Cortex of kidney (tissue), 1 donor: ENCODE measurements around the gene DYRK3.
"Not testable (repeated sequence)": the region's sequence is repeated elsewhere in the genome, so short reads cannot be mapped to it uniquely, and the experiment has no call there.

Experiments
- DNase-seq: peaks from one replicate; lab custom pipeline; 2025; lab: John Stamatoyannopoulos, UW

Gene DYRK3

GRCh38 chr1:206635080-206635977 lies at the start of gene DYRK3:
Gene DYRK3, plus strand, starts transcription at chr1:206635536. Its CDS starts 168 bp downstream, at chr1:206635704.
- DNase-seq: peak; percentile 37

- no peak for DNase-seq
Observed at GRCh38 chr1:206586501-206587445, 48.6 kb upstream of the DYRK3 start.

DNA sequence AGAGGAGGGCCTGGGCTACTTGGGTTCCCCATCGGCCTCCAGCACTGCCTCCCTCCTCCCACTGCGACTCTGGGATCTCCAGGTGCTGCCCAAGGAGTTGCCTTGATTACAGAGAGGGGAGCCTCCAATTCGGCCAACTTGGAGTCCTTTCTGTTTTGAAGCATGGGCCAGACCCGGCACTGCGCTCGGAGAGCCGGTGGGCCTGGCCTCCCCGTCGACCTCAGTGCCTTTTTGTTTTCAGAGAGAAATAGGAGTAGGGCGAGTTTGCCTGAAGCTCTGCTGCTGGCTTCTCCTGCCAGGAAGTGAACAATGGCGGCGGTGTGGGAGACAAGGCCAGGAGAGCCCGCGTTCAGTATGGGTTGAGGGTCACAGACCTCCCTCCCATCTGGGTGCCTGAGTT lies 47.4 kb upstream of the DYRK3 start:
- DNase-seq: no peak

DNA sequence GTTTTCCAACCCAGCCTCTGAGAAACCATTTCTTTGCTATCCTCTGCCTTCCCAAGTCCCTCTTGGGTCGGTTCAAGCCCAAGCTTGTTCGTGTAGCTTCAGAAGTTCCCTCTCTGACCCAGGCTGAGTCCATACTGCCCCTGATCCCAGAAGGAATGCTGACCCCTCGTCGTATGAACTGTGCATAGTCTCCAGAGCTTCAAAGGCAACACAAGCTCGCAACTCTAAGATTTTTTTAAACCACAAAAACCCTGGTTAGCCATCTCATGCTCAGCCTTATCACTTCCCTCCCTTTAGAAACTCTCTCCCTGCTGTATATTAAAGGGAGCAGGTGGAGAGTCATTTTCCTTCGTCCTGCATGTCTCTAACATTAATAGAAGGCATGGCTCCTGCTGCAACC lies 46.8 kb upstream of the DYRK3 start:
- no peak for DNase-seq

GRCh38 chr1:206589206-206589605 lies 46.1 kb upstream of the DYRK3 start:
- DNase-seq: no peak

DNA sequence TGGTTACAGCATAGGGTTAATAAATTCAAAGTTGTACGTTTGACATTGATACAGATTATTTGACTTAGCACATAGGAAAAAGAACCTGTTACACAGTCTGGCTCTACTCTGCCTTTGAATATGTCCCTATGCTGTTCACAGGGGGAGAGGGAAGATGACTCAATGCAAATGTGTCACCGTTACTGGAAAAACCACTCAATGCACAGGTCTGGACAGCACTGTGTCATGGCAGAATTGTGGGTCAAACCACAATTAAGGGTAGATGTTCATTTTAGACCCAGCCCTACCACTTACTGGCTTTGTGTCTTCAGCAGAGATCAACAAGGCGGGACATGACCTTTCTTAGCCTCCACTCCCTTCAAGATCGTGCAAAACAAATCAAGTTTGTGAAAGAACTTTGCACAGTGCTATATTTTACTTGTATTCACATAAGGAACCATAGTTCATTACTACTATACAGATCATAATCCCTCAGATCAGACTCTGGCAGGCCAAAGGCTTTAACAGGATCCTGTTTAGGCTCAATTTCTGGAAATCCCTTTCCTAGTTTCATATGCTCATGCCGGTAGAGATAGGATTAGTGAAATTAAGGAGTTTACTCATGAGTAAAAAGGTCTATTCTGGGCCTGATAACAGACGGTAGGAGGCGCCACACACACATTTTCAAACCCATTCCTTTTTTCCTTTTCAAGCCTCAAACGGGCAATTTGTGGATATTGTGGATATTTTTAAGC lies 45.1 kb upstream of the DYRK3 start:
- DNase-seq: no peak

GRCh38 chr1:206591226-206591625 lies 44.1 kb upstream of the DYRK3 start:
- no peak for DNase-seq

GRCh38 chr1:206591696-206592095 lies 43.6 kb upstream of the DYRK3 start:
- DNase-seq: no peak

DNA sequence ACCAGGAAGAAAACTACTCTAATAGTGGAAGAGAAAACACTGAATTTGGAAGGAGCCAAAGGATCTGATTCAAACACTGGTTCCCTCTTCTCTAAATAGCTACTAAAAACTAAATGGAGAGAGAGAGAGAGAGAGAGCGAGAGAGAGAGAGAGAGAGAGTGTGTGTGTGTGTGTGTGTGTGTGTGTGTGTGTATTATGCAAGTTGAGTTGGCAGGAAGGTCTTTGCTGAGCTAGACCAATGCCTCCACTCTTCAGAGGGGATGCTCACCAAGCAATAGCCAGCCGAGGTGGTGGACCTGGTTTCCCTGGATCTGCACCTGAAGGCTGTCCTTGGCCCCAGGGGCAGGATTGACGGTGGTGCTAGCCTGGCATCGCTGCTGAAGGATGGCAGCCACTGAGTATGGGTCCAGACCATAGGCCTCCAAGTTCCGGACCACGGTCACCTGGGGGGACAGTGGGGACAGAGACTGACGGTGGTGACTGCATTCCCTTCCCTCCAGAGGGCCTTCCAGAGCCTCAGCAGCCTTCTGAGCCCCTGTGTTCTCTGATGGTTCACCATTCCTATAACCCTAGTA lies 41.9 kb upstream of the DYRK3 start:
- no peak for DNase-seq

DNA sequence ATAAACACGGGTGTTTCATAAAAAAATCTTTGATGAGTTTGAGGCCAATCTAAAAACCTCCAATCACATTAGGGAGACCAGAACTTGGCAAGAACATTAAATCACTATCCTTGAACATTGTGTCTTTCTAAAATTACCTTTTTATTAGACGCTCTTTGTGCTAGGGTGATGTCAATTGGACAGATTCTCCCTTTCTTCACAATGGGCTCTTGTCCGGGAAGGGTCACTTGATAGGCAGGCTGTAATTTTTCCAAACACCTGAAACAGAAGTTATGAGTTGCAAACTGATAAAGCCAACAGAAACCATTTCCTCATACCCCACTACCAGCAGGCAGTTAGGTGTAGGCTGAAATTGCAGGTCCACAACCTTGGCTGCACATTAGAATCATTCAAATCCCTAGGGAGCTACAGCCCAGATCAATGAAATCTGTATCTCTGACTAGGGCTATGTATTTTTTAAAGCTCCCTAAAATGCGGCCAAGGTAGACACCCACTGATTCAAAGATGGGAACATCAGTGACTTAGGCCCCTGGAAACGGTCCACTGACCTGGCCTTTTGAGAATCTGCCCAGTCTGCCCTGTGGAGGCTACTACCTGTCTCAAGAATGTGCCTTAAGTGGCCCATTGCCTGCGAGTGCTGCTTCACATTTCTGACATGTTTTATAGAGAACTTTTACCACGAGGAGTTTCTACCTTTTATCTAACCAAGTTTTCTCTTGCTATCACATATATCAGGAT lies 39.6 kb upstream of the DYRK3 start:
- no peak for DNase-seq

- DNase-seq: no peak
Observed at GRCh38 chr1:206596319-206596666, 39.0 kb upstream of the DYRK3 start.

DNA sequence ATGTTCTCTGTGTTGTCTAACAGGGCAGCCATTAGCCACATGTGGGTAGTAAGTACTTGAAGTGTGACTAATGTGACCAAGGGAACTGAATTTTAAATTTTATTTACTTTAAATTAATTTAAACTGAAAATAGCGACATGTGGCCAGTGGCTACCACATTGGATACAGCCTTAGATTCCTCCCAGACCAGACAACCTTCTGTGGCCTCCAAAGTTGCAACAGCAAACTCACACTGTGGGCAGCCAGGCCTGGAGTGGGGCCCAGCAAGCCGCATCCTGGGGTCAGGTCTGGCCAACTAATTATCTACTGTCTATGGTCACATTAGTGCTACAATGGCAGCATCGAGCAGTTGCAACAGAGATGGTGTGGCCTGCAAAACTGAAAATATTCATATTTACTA lies 34.8 kb upstream of the DYRK3 start:
- no peak for DNase-seq

- no peak for DNase-seq
Observed at GRCh38 chr1:206604861-206605260, 30.5 kb upstream of the DYRK3 start.

DNA sequence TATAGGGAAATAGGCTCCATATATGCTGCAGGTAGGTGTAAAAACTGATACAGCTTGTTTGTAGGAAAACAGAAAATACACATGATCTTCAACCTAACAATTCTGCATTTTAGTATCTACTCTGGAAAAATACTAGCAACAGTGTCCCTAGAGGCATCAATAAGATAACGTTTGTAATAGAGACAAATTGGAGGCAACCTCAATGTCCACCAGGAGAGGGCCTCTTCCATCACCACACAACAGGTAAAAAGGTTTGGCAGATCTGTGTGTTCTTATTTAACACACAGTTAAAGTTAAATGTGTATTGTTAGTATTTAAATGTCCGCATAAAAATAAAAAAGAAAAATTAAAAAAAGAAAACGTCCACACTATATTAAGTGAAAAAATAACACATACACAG lies 28.5 kb upstream of the DYRK3 start:
- DNase-seq: no peak

- DNase-seq: no peak
Observed at GRCh38 chr1:206608108-206608698, 27.1 kb upstream of the DYRK3 start.

GRCh38 chr1:206609229-206609991 lies 25.9 kb upstream of the DYRK3 start:
- no peak for DNase-seq

DNA sequence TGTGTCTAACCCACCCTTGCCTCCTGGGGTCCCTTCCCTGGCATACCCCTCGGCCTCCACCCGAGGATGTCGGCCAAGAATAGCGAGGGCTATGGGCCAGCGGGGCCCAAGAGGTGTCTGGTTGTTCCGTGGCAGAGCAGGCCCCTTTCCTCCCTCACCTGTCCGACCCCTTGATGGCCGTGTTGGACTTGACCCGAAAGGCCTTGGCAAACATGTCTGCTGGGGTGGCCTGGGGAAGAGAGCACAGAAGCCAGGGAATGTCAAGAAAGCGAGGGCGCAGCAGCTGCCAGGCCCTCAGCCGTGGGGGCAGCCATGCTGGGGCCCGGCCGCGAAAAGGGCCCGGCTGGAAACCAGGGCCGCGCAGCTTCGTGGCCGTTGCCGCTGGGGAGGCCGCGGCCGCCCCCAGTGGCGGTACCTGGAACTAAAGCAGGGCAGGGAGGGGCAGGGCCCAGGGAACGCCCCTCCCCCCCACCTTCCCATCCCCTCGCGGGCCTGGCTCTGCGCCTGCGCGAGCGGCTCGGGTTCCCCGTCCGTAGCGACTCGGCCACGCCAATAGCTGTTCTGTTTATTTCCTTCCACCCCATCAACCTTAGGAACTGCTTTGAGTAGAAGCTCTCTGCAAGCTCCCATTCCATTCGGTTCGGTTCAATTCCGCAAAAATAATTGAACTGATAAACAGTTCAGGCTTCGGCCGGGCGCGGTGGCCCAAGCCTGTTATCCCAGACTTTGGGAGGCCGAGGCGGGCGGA lies 23.0 kb upstream of the DYRK3 start, which contains the start of gene EIF2D:
Gene EIF2D, minus strand, starts transcription at position 337 of the 748 bp plus-strand sequence. Its CDS starts 123 bp downstream, at position 214.
- peak; percentile 34 for DNase-seq

GRCh38 chr1:206626396-206626795 lies 8.9 kb upstream of the DYRK3 start:
- not testable (repeated sequence) for DNase-seq

DNA sequence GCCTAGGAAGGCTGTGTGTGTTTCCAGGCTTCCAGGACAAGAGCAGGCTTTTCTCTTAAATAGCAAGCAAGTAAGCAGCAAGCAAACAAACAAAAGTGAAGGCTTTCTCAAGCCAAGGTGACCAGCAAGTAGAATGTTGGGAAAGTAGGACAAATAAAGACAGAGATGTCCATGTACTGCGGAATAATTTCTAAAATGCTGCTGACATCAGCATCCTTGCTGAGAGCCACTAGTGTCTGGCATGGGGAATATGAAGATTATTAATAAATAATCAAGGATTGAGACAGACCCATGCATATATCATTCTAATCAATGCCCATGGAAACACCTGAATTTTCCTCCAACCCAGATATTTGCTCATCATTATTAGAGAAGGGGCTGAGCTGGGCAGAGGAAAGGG lies 6.4 kb upstream of the DYRK3 start:
- DNase-seq: no peak
